IPS DF 4.7 (cell line): Measurements from ENCODE around the gene PPIL1.

Experiments
- DNase-seq: peaks from one replicate; pipeline ENCODE4 v3.0.0-alpha.2; 2013; ENCODE audit warnings: low spot score; ENCODE audit errors: extremely low read depth

PPIL1 gene

DNA sequence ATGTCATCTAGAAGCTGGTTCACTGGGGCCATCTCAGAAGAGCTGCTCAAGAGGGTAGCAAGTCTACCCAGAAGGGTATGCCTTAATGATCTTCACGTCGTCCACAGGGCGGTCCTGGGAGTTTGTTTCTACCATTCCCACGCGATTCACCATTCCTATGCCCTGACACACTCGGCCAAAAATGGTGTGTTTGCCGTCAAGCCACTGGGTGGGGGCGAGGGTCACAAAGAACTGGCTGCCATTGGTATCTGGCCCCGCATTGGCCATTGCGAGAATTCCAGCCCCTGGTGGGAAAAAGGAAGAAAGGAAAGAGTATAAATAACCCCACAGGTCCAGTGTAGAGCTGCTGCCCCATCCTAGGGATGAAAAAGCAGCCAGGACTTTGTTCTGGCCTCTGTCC lies 18.9 kb downstream of the PPIL1 start:
- DNase-seq = no peak

DNA sequence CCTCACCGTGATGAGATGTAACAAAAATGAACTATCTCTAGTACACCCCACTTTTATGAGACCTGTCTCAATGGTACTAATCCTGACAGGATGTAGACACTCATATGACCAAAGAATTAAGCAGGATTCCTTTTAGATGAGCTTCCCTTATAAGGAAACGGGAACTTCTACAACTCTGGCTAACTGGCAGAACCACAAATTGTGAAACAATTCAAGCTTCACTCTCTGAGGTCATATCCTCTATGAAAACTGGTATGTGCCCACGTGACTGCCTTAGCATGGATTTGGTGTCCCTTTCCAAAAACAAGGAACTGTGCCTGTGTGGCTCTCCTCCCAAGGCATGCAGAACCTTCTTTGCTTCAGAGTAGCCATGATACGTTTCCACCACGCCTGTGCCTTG lies 21.3 kb downstream of the PPIL1 start:
- no peak for DNase-seq

DNA sequence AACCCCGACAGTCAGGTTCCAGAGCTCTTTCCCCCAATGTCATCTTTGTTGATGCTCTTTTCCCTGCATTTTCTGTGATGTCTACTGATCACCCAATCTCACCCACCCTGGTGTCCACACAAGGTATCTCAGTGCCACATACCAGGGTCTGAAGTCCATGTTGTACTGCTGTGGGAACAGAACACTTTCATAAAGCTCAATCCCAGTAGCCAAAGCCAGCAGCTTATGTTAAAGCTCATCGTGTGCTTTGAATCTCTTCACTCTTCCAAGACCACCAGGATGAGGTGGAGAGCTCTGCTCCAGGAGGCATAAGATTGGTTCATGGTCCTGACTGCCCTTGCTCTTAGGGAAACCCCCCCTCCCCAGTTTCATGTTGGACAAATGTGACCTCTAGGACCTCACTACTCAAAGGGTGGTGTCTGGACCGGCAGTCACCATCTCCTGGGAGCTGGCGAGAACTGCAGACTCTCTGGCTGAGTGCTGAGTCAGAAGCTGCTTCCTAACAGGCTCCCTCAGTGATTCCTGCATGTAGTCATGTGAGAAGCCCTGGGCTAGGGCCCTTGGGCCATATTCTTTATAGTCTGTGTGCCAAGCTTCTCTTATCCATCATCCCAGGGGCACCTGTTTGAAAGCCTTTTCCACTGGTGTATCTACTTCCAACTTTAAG lies 22.0 kb downstream of the PPIL1 start:
- no peak for DNase-seq

DNA sequence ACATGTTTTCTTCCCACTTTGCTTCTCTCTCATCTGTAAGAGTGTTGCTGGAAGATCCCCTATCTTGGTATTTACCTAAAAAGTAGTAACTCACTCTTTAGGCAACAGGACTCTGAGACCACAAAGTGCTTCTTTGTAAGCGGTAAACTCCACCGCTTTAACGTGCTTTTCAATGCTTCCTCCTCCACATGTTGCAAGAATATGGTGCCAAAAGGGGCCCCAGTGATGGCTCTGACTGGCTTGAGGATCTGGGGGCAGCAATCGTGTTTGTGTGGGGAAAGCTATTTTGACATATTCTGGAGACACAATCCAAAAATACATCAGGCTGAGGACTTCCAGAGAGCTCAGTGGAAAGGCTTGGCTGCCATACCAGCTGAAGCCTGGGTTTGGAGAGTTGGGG lies 23.0 kb downstream of the PPIL1 start:
- DNase-seq = no peak

DNA sequence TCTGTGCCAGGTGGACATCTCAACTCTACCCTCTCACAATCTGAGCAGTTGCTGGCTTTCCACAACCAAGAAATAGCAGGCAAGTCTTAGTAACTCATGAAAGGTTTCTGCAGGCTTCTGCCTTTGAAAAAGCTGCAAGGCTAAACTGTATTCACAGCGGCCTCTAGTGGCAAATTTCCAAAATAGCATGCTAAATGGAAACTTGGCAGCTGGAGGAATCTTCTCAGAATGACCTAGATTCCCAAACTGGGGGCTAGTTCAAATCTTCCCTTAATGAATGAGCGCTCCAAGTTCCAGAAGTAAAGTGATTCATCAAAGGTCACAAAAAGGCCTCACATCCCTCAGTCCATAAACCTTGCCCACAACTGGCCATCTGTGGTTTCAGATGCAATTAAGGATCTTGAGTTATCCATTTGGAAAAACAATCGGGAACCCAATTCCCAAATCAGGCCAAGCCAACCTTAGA lies 23.4 kb downstream of the PPIL1 start:
- DNase-seq = no peak

DNA sequence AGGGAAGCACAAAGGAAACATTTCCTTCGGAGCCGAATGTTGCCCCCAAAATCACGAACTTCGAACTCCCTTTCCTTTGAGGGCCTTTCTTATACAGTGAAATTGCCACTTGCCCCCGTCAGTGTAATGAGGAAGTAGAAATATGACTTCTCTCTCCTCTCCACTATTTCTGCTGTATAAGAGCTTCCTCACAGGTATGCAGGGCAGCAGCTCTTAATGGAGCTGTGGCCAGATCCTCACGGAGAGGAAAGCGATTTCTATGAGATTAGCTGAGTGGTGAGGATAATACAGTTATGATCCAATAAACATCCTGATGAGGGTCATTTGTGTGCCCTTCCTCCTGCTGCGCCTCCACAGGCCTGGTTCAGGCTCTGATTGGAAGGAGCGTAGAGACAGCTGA lies 24.6 kb downstream of the PPIL1 start:
- no peak for DNase-seq

DNA sequence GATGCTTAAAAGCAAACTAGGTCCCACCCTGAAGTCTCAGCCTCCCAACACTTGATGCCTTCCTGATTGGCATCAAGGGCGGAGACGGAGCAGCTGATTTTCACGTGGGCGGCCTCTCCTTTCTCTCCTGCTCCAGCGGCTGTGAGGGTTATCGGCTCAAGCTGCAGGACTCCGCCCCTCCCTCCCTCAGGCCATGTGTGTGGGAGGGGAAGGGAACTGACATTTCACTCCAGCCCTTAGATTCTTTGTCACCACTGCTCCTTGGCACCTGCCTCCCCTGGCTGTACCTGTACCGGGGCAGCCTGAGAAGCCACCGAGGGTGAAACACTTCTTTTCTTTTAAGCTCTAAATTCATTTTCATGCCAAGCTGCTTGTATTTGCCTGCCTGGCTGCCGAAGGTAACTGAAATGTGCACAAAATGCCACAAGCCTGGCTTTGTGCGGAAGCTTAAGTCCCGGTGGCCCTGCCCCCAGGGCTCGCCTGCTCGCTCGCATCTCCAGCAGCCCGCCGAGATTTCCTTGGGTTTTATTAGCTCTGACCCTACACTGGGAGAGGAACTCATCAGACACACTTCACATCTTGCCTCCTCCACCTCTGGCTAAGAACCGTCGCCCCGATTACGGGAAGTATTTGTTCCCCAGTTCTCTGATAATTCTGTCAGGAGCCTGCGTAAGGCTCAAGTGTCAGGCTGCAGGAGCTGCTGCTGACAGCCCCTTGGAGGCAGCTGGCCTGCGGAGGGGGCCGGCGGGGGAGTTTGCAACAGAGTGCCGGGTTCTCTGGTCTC lies 25.8 kb downstream of the PPIL1 start:
- DNase-seq = no peak

DNA sequence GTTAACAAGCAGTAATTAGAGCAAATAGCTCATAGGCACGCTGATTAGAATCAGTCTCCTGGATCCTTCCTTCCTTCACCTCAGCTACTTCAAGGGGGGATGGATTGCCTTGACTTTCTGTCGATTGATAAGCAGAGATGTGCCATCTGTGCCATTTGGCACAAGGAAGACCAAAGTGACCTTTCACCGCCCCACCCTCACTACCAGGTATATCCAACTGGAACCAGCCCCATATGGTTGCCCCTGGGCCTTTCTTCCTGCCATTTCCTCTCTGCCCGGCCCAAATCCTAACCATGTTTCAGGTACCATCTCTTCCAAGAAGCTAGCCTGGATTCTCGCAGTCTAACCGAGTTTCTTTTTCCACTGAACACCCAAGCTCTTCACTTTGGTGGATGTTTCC lies 26.6 kb downstream of the PPIL1 start:
- no peak for DNase-seq

DNA sequence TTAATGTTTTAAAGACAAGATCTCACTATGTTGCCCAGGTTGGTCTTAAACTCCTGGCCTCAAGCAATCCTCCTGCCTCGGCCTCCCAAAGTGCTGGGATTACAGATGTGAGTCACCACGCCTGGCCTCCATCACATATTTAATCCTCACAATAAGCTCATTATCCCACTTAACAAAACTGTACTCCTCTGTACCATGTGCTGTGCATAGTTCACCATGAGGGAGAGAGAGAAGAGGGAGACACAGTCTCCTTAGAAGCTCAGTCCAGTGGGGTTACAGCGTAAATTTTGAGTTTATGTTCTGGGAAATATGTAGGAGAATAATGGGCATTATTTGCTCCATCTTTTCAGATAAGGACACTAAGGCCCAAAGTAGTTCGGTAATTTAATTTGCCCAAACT lies 27.5 kb downstream of the PPIL1 start:
- no peak for DNase-seq

DNA sequence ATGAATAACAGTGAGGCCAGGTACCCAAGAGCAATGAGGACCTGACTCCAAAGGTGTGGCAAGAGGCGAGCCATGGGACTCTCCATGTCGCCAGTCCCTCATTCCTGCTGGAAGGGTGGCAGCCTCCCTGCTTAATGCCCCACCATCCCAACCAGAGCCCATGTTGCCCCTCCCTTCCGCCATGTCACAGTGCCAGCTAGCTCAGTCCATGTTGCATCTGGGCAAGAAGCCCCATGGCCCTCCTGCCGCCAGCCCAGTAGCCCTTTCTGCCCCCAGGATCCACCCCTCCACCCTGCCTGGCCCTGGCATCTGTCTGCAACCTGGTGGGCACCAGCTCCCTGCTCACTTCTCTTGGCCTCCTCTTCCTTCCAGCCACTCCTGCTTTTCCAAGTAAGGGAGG lies 29.4 kb downstream of the PPIL1 start:
- DNase-seq = no peak

DNA sequence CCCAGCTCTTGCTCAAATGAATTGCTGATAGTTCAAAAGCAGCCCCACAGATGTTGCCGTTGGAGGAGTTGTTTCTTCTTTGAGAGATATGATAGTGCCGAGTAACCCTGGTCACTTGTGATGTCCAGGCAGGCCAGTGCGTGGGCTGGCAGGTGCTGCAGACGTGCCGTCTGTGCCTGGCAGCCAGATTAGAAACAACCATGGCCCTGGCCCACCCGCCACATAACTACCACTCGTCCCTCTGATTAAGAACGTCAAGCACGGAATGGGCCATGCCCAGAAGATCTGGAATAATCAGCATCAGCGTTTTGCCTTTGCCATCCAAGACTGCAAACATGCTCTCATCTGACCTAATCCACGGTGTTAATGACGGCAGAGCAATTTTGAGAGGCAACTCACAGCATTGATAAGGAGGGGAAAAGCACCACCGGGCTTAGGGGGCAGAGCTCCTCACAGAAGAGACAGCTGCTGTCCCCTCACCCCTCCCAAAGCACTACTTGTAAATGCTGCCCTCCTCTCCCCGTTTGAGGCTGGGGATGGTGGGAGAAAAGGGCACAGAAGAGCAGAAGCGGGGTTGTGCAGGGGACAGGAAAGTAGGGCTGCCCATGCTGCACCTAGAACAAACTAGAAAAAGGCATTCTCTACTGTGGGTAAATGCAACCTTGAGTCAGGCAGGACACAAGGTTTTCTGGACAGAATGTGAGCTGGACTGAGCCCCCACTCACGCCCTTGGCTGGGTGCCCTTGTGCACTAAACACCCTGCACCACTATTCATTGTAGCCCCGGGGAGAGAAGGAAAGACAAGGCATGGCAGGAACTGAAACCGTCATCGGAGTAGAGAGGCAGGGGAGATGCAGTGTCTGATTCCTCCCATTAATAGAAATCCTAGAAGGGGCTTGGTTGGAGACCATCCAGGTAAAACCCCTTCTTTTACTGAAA lies 30.1 kb downstream of the PPIL1 start:
- DNase-seq = no peak

DNA sequence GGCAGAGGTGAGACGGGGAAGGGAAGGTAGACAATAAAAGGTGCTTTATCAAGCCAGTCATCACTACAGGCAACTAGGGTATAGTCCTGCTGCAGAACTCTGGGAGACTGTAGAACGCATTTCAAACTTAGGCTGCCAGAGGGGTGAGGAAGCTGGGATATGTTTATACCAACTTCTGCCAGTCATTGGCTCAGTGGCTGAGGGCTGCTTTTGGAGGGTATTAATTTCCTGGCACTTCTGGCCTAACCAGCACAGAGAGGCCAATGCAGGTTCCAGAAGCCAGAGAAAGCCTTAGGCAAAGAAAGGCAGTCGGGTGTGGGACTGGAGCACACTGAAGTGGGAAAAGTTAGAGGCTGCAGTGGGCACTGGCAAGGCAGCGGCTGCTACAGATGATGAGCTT lies 31.4 kb downstream of the PPIL1 start:
- no peak for DNase-seq

DNA sequence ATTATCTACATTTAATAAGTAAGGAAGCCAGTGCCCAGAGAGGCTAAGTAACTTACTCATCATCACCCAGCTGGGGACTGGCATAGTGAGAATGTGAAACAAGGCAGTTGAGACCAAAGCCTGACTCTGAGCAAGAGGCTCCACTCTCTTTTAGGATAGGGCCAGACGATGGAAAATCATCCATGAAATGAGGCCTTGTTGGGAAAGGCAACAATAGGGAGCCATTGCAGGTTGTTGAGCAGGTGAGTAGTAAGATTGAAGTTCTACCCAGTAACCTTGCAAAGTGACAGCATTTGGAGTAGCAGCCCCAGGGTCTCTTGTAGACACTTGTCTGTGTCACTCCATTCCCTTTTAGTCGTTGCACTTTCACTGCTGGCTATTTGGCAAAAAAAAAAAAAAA lies 32.8 kb downstream of the PPIL1 start:
- DNase-seq = no peak

DNA sequence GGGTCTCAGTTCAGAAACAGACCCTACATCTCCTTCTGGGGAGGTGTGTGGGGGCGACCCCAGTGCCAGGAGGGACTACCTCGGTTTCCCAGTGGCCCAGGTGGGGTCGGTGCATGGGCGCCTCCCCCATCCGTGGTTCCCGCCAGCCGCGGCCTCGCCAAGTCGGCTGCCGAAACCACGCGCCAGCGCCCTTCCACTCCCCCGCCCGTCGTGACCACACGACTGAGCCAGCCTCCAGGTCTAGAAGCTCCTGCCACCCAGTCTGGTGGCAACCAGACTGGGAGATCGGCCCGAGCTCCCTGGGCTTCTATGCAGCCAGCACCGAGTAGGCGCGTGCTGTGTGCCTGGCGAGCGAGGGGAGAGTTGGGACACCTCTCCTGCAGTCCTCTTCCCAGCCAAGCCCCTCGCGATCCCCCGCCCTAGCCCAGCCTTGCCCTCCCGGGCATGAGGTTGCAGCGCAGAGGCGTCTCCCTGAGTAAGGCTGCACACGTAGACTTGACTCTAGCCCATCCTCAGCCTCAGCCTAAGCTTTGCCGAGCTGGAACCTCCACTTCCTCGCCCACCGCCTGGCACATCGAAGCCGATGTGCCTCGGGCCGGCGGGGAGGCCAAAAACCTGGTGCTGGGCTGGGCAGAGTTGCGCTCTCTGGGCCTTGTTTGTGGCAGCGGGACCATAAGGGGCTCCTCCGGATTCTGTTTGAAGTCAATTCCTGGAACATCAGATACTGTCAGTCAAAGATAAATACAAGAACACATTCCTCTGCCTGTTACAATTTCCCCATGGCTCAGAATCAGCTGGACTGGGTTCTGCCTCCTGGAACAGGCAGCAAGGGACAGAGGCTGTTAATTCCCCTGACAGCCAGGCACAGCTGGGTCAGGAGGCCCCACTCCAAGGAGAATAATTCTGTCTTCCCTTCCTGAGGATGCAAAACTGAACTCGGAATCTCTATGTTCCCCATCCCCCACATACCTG lies 33.9 kb downstream of the PPIL1 start:
- DNase-seq = no peak

DNA sequence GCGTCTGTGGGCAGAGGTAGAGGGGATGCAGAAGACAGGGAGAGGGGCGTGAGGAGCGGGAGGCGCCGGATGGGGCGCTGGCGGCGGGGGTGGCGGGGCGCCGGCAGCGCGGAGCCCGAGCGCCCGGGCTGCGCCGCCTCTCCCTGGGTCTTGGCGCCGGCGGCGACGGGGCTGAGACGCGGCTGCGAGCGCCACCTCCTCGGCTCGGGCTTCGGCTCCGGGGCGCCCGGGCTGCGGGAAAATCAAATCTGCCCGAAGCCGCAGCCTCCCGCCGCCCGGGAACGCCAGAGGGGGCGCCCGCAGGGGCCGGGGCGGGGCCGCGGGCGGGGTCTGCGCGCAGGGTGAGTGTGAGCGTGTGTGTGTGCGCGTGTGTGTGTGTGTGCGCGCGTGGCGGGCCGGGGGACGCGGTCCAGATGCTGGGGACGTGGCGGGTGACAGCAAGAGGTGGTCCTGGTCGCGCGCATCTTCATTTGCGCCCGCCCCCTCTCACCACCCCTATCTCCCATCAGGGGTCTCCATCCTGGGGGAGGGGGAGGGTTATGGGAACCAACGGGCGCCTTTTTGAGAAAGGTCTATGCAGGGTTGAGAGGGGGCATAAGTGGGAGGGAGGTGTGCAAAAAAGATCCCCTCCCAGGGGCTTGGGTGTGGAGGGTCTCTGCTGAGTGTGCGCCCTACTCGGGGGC lies 34.7 kb downstream of the PPIL1 start:
- no peak for DNase-seq

DNA sequence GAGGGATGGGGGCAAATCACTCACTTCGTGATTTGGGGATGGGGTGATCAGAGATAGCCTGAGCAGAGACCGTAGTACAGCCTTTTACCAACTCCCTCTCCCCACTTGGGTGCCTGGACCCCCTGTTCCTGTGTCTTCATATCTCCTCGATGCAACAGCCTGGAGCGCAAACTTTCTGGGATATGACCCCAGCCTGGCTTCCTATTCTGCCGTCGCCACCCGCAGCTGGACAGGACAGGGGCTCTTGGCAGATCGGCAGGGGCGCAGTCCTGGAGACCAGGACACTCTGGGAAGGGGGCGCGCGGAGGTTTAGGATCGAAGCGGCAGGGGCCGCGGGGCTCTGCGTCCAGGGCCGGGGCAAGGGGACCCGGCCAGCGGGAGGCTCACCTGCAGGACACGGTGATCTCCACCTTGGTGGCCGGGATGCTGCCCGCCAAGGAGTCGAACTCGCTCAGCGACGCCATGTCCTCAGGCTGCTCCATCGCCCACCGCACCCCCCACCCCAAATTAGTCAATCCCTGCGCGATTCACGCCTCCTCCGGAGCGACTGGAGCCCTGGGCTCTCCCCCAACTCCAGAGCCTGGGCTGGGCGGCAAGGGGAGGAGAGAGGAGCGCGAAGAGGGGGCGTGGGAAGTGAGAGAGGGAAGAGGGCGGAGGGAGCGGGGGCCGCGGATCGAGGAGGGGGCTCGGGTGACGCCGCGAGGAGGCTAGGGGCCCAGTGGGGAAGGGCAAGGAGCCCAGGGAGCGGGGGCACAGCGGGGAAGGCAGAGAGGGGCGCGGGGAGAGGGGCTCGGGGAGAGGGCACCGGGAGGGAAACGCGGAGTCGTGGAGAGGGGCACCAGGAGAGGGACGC lies 35.5 kb downstream of the PPIL1 start, which contains the start of gene CPNE5:
Gene CPNE5 (minus strand): TSS at position 549 of the 853 bp plus-strand sequence. CDS start 67 bp downstream, at position 482.
- no peak for DNase-seq

DNA sequence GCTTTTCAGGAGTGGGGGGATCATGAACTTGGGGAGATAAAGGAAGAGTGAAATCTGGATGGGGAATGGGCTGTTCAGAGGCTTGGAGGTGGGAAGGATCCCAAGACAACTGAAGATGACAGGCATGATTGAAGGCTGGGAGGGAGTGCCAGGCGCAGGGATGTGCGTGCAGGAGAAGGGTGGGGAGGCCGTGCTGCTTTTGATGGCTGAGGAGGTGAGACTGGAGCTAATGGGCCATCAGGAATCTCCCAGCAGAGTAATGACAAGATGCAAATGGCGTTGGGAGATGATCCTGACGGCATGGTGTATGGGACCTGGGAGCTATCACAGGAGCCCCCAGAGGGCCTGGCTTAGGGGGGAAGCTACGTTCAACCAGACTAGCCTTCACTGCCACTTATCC lies 36.9 kb downstream of the PPIL1 start:
- no peak for DNase-seq

DNA sequence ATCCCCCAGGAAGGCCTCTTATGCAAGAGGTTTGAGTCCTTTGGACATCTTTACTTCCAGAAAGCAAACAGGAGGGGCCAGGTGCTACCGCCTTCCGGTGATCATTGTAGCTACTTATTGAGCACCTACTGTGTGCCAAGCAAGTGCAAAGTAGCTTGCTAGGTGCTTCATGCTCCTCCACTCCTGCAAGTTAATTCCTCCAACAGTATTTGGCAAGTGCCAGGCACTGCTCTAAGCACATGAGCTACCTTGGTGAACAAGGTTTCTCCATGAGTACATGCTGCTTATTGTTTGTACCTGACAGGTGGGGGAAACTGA lies 37.6 kb downstream of the PPIL1 start:
- no peak for DNase-seq
